DND-41 (cell line): ENCODE measurements around the gene RNF223.

Experiments
- ATAC-seq: fragments of 200-7000 bp; cut with Tn5 transposase; 3 replicates; pipeline ENCODE4 v1.9.1; 2021; ENCODE audit warnings: low read depth; ENCODE audit not compliant: insufficient read depth
- DNase-seq: peaks from one replicate; pipeline ENCODE4 v3.0.0-alpha.2; 2020
- H2AFZ ChIP-seq: 2 replicates; pipeline ENCODE4 v1.6.0; 2012; ENCODE audit warnings: low read depth, low read length
- H3K27ac ChIP-seq: 2 replicates; pipeline ENCODE4 v1.5.1; 2012; ENCODE audit warnings: low read length, inconsistent platforms
- H3K27me3 ChIP-seq: fragments of 200-600 bp; sonication (generic); 2 replicates; pipeline ENCODE4 v1.6.0; 2012; ENCODE audit warnings: low read length, mild to moderate bottlenecking, inconsistent platforms; ENCODE audit not compliant: insufficient read depth, poor library complexity
- H3K36me3 ChIP-seq: 2 replicates; pipeline ENCODE4 v1.5.1; 2012; ENCODE audit warnings: low read length, inconsistent platforms; ENCODE audit not compliant: insufficient read depth
- H3K4me1 ChIP-seq: 2 replicates; pipeline ENCODE4 v1.5.1; 2012; ENCODE audit warnings: mild to moderate bottlenecking, low read length; ENCODE audit not compliant: insufficient read depth
- H3K4me2 ChIP-seq: 2 replicates; pipeline ENCODE4 v1.6.0; 2012; ENCODE audit warnings: mild to moderate bottlenecking, moderate library complexity, low read length, inconsistent platforms; ENCODE audit not compliant: insufficient read depth
- H3K4me3 ChIP-seq, 2 experiments: fragments of 200-600 bp in 1 of 2; shearing (Covaris generic) in 1 of 2; 2 replicates each; pipeline ENCODE4 v1.5.1; 2012 to 2016; ENCODE audit warnings: inconsistent platforms in 2 of 2, low read length in 2 of 2, mild to moderate bottlenecking in 2 of 2, low read depth in 1 of 2, moderate library complexity in 1 of 2
- H3K79me2 ChIP-seq: 2 replicates; pipeline ENCODE4 v1.6.0; 2012; ENCODE audit warnings: low read length, inconsistent platforms; ENCODE audit not compliant: insufficient read depth
- H3K9ac ChIP-seq: 2 replicates; pipeline ENCODE4 v1.6.0; 2012; ENCODE audit warnings: low read depth, mild to moderate bottlenecking, inconsistent platforms, low read length, moderate library complexity
- H3K9me3 ChIP-seq: 2 replicates; pipeline ENCODE4 v1.5.1; 2012; ENCODE audit warnings: low read length, moderate library complexity, mild to moderate bottlenecking, inconsistent platforms; ENCODE audit not compliant: insufficient read depth, severe bottlenecking
- H4K20me1 ChIP-seq: 2 replicates; pipeline ENCODE4 v1.6.0; 2012; ENCODE audit warnings: low read length; ENCODE audit not compliant: insufficient read depth
- CTCF ChIP-seq: IDR thresholded peaks from 2 replicates; pipeline ENCODE4 v1.5.1; 2012; ENCODE audit warnings: borderline replicate concordance, low read length, moderate library complexity, mild to moderate bottlenecking; ENCODE audit not compliant: poor library complexity, severe bottlenecking; ENCODE audit errors: extremely low read depth
- EZH2 ChIP-seq: IDR thresholded peaks from 3 replicates; pipeline ENCODE4 v1.6.1; 2012; ENCODE audit warnings: borderline replicate concordance, low read depth, mild to moderate bottlenecking, moderate library complexity, low read length, inconsistent platforms; ENCODE audit not compliant: severe bottlenecking

Gene RNF223

GRCh38 chr1:1085911-1086841, 12.1 kb upstream of the RNF223 start:
- Histone ChIP-seq H3K9me3 (no peaks in the 10 kb centered on the region), H2AFZ (no peak overlapping the region), H3K36me3 (peaks cover 12% of the 10 kb centered on the region), H3K4me2 (no peak overlapping the region), H4K20me1 (peaks cover 17% of the 10 kb centered on the region), H3K27me3 (no peaks in the 10 kb centered on the region), H3K9ac (no peak overlapping the region), H3K27ac (no peak overlapping the region), H3K79me2 (no peaks in the 10 kb centered on the region), H3K4me1 (no peaks in the 10 kb centered on the region), H3K4me3 (no peak overlapping the region)
- ATAC-seq (no peak), DNase-seq (no peak)
- TF ChIP-seq CTCF (no peak), EZH2 (no peak)

DNA sequence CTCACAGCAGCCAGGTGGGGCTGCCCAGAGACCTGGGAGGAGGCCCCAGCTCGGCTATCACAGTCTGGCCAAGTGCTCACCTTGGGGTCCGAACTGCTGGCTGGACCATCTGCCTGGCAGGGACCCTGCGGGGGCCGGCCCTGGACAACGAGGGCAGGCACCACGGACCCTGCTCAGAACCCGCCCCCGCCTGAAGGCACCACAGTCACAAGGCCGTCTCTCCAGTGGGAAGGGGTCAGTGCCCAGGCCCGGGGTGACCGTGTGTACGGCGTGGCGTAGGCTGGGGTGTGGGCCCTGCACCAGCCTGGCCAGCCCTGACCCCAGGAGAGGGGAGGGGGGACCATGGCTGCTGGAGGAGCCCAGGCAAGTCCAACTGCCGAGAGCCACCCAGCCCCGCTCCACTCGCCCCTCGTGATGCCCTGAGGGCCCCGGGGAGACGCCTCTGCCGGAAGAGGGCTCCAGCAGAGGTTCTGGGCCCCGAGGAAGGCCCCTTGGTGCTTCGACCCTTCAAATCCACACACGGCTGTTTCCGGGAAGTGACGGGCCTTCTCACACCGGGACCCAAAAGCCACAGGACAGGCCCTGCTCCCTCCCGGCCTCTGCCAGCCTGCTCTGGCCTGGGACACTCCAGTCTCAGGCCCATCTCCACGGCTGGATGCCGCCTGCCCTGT, 11.2 kb upstream of the RNF223 start:
- no peak for ATAC-seq
- Histone ChIP-seq H3K4me3 (no peak overlapping the region), H3K4me2 (no peak overlapping the region), H3K27ac (no peak overlapping the region), H3K9me3 (no peaks in the 10 kb centered on the region), H4K20me1 (peaks cover 14% of the 10 kb centered on the region), H3K36me3 (peaks cover 10% of the 10 kb centered on the region), H2AFZ (no peak overlapping the region), H3K27me3 (no peaks in the 10 kb centered on the region), H3K9ac (no peak overlapping the region), H3K4me1 (no peaks in the 10 kb centered on the region), H3K79me2 (no peaks in the 10 kb centered on the region)
- no peak for DNase-seq
- TF ChIP-seq CTCF (no peak), EZH2 (no peak)

DNA sequence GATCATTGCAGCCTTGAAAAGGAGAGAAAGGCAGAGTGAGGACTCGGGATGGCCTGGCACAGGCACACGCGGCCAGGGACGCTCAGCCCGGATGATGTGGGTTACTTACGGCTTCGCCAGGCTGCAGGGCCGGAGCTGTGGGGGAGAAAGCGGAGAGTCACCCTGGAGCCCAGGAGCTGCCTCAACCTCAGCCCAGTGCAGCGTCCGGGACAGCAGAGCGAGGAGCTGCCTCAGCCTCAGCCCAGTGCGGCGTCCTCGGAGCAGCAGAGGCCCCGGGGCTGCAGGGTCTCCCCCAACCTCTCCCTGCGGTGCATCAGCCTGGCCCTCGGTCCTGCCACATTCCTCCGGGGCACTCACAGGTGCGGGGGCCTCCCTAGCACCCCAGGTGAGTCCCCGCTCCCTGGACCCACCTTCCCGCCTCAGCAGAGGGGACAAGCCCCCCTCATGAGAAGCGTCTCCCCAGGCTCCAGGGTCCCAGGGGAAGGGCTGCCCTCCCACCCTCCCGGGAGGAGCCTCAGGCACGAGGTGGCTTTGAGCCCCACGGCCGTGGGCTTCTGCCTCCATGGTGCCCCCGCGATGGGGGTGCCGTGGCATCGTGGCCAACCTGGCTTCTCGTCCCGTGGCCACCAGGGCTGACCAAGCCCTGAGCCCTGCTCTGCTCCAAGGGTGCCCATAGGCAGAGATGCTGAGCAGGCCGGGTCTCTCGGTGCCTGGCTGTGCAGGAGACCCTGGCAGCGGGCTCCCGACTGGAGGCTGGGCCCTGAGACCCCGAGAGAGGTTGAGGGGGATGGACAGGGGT, 10.5 kb upstream of the RNF223 start:
- Histone ChIP-seq H3K4me3 (no peak overlapping the region), H3K36me3 (peaks cover 8% of the 10 kb centered on the region), H4K20me1 (peaks cover 15% of the 10 kb centered on the region), H3K79me2 (no peaks in the 10 kb centered on the region), H3K27ac (no peak overlapping the region), H3K27me3 (peaks cover 4% of the 10 kb centered on the region), H3K9ac (no peak overlapping the region), H3K4me2 (no peak overlapping the region), H3K4me1 (peaks cover 2% of the 10 kb centered on the region; the same call in 1 of the 2 replicates), H2AFZ (no peak overlapping the region), H3K9me3 (no peaks in the 10 kb centered on the region)
- no peak for DNase-seq
- no peak for ATAC-seq
- TF ChIP-seq EZH2 = no peak
- TF ChIP-seq CTCF = no peak
